ENCODE results near the gene SEPTIN6. TPM values are rescaled to one million over a fixed set of nuclear protein-coding genes. Genes with fewer than 3 reads are reported as not detected.

The SEPTIN6 gene
- total and polyA plus RNA-seq, 7 donors, result 2.2 to 3.8 (median 2.9) TPM

DNA sequence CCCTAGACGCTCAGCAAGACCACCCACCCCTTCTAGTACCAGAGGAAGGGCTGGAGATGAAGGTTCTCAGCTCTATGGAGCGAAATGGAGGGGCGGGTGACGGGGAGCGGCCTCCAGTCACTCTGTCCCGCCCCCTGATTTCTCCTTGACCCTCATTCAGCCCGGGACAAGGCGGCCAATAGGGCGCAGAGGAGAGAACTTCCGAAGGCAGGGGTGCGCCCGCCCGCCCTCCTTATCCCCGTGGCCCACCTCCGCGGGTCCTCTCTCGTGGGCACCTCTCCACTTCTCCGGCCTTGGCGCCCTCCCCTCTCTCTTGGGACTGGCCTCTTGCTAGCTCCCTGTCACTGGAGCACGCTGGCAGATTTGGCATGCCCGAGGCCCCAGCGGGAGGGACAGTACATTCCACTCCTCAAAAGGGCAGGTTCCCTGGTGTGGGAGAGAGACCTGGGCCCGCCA, 1.1 kb upstream of the SEPTIN6 start:
- 48 to 72% (median 60%) methylated on average over 4 to 23 of the region's 23 CpGs for WGBS, 3 donors
- Histone ChIP-seq H3K27ac (no peak overlapping the region), H3K27me3 (ENCODE audit: insufficient read depth in 3 of 3, low read length in 2 of 3) (no peaks in the 10 kb centered on the region), H3K4me3 (peak overlapping the region; percentile 77), H3K9me3 (no peaks in the 10 kb centered on the region), H3K4me1 (no peaks in the 10 kb centered on the region), H3K36me3 (ENCODE audit: insufficient read depth in 1 of 2, low read depth in 1 of 2) (no peaks in the 10 kb centered on the region)
- no peak for DNase-seq
- intact Hi-C loops (cut with DNase I), result no loop called here
- no peak for ATAC-seq
- TF ChIP-seq, protein P1, sequence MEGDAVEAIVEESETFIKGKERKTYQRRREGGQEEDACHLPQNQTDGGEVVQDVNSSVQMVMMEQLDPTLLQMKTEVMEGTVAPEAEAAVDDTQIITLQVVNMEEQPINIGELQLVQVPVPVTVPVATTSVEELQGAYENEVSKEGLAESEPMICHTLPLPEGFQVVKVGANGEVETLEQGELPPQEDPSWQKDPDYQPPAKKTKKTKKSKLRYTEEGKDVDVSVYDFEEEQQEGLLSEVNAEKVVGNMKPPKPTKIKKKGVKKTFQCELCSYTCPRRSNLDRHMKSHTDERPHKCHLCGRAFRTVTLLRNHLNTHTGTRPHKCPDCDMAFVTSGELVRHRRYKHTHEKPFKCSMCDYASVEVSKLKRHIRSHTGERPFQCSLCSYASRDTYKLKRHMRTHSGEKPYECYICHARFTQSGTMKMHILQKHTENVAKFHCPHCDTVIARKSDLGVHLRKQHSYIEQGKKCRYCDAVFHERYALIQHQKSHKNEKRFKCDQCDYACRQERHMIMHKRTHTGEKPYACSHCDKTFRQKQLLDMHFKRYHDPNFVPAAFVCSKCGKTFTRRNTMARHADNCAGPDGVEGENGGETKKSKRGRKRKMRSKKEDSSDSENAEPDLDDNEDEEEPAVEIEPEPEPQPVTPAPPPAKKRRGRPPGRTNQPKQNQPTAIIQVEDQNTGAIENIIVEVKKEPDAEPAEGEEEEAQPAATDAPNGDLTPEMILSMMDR (IDR thresholded peaks at IDR 0.05), result no peak

DNA sequence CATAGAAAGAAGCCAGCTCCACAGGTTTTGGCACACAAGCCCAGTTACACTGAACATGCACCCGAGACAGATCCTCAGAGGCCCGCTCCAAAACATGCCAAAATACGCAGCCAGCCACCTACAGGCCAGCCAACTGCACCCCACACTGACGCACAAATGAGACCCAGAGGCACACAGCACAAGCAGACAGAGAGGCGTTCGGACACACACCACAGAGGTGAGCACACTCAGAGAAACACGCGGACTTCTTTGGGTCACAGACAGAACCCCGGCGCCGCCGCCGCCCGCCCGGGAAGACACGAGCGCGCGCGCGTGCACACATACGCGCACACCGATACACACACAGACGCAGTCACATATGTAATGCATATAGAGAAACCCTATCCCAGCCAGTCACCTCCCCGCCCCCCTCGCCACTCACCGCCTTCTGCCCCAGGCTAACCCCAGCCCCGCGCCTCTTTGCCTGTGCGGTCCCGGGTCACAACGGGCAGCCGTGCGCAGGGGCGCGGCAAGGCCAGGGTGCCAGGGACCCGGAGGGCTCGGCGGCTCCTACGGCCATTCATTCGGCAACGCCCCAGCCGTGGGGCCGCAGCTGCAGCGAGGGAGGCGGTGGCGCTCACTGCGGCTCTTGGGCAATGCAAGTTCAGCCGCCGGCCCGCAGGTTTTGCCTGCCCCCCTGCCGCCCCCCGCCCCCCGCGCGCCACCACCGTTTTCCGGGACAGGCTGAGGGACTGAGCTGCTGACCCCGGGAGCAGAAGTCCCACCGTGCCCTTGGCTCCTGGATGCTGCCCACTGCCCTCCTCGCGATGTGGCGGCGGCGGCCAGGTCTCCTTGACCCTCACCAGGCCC, 553 bp downstream of the SEPTIN6 start:
- Histone ChIP-seq H3K27ac (no peak overlapping the region), H3K4me1 (no peaks in the 10 kb centered on the region), H3K36me3 (ENCODE audit: insufficient read depth in 1 of 2, low read depth in 1 of 2) (no peaks in the 10 kb centered on the region), H3K9me3 (no peaks in the 10 kb centered on the region), H3K27me3 (ENCODE audit: insufficient read depth in 3 of 3, low read length in 2 of 3) (no peaks in the 10 kb centered on the region), H3K4me3 (peak overlapping the region; percentile 77)
- TF ChIP-seq, protein P1 (IDR thresholded peaks at IDR 0.05), result no peak
- 0 to 26% (median 0%) methylated on average over 13 to 66 of the region's 66 CpGs for WGBS, 3 donors
- peak; percentile 27 to 57 for DNase-seq
- intact Hi-C loops (cut with DNase I), result no loop called here
- peak; percentile 35 to 56 (median 50) for ATAC-seq

DNA sequence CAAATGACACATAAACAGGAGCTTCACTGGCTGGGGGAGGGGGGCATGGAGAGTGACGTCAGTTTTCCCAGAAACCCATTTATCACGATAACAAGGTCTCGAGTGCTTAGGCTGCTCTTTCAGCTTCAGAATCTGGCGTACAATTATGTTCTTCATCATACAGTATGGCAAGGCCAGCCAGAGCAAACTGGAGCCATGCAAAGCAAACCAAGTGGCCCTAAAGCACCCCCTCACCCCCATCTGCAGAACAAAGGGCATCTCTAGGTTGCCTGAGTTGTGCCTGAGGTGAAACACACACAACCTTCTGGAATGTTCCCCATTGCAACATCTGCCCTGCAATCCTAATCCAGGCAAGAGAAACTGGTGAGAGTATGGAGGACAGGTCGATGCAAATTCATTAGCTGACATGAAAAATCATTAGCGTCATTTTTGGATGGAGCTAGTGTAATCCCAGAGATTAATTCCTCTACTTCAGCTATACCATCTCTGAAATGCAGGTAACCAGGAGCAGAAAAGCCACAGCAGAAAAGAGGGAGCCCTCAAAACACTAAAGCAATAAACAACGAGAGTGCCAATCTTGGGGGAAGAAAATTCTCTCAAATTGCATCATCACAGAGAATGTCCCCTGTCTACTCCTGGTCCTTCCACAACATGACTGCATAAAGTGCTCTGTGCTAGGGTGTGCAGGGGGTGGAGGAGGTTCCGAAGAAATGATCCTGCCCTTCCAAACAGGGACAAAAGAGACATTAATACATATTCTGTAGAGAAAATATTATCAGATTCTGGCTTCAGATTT, 1.8 kb downstream of the SEPTIN6 start:
- H3K27me3 ChIP-seq (ENCODE audit: insufficient read depth in 3 of 3, low read length in 2 of 3), result no peaks in the 10 kb centered on the region
- DNase-seq (no peak), ATAC-seq (no peak)
- H3K9me3 ChIP-seq, result no peaks in the 10 kb centered on the region
- TF ChIP-seq, protein P1 (IDR thresholded peaks at IDR 0.05), result no peak
- H3K27ac ChIP-seq, result no peak overlapping the region
- 61 to 75% (median 69%) methylated on average over 8 of the region's 8 CpGs for WGBS, 3 donors
- H3K4me1 ChIP-seq, result no peaks in the 10 kb centered on the region
- H3K4me3 ChIP-seq, result no peak overlapping the region
- H3K36me3 ChIP-seq (ENCODE audit: insufficient read depth in 1 of 2, low read depth in 1 of 2), result no peaks in the 10 kb centered on the region
- intact Hi-C loops (cut with DNase I), result no loop called here

DNA sequence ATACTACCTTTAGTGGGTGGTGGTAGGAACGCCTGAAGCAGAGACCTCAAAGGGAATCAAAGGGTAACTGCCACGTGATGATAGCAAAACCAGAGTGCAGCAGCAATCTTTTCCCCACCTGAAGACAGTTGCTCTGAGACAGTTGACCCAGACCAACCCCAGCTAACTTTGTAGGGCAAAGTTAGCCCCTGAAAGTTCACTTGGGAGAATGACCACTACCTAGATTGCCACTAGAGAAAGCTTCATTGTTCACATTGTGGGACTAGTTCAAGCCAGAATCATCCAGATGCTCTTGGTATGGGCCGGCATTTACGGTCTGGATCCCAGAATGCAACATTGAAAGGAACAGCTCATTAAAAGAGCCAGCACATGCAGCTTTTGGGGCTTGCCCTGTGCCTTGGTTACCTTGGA, 4.1 kb downstream of the SEPTIN6 start:
- Histone ChIP-seq H3K4me1 (no peaks in the 10 kb centered on the region), H3K27ac (no peak overlapping the region)

More for the DNA sequence above, 4.1 kb downstream of the SEPTIN6 start:
- TF ChIP-seq, protein P1 (IDR thresholded peaks at IDR 0.05), result no peak
- Histone ChIP-seq H3K27me3 (ENCODE audit: insufficient read depth in 3 of 3, low read length in 2 of 3) (no peaks in the 10 kb centered on the region), H3K4me3 (no peak overlapping the region), H3K36me3 (ENCODE audit: insufficient read depth in 1 of 2, low read depth in 1 of 2) (no peaks in the 10 kb centered on the region), H3K9me3 (no peaks in the 10 kb centered on the region)
- DNase-seq, result no peak
- no peak for ATAC-seq
- intact Hi-C loops (cut with DNase I), result no loop called here
- 68 to 91% (median 88%) methylated on average over 4 of the region's 4 CpGs for WGBS, 3 donors
